ENCODE measurements around the gene STX11.
A peak's percentile ranks its signal among the peaks of the same experiment; 100 is the strongest.

STX11 gene

DNA sequence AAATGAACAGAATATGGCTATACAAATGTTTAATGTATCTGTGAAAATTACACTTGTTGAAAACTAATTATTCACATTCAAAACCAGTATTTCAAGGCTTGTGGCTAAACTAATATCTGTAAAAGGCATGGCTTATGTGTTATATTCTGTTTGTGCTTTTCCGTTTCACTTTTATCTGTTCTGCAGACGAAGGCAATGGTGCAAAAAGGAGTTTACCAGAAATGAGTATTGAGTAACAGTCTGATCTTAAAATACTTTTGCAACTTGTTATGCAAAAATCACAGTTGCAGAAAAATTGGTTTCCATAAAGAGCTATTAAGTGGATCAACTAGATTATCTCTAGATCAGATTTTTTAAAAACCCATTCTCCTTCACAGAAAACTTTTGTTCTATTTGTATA, 9.4 kb upstream of the STX11 start:
- FAIRE-seq: peak; percentile 87
- DNase-seq (ENCODE audit: extremely low spot score, insufficient read length, low read depth): no peak

DNA sequence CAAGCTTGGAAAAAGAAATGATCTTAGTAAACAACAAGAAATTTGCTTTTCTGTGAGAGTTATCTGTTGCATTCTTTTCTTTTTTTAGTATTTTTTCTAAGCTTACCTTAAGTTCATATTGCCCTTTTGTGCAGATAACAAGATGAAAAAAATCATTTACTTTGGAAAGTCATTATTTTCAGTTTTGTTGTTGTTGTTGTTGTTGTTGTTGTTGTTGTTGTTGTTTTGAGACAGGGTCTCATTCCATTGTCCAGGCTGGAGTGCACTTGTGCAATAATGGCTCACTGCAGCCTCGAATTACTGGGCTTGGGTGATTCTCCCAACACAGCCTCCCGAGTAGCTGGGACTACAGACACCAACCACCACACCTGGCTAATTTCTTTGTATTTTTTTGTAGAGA, 8.8 kb upstream of the STX11 start:
- FAIRE-seq: no peak

DNA sequence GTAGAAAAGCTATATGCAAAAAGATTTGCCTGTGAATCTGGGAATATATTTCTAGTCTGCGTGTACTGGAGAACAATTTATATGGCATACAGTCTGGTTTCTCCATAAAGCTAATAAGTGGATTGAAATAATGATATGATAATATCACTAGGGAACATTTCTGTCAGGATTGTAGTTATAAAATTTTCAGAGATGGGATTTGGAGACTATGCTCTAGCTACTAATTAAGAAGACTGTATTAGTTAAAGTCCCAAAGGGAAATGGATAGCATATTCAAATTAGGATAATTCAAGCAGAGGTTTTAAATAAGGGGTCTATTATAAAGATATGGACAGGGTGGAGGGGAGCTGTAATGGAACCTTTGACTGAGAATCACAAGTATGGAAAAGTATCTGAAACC, 7.2 kb upstream of the STX11 start:
- FAIRE-seq (no peak), DNase-seq (ENCODE audit: extremely low spot score, insufficient read length, low read depth) (no peak)

More for the DNA sequence above, 8.8 kb upstream of the STX11 start:
- DNase-seq (ENCODE audit: extremely low spot score, insufficient read length, low read depth): no peak

DNA sequence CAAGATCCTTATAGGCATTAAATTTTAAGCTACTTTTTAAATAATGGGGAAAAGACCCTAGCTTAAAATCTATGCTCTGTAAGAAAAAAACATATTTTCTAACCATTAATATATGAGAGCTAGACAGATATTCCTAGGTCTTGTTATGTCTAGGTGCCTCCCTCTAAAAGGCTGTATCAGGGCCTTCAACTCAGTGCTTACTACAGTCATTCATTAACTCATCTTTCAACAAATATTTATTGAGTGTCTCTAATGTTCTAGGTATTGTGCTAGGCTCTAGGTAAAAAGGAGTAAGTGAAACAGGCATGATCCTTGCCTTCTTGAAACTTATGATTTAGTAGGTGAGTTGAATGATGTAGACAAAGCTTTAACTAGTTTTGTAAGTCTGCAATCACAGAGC, 6.4 kb upstream of the STX11 start:
- FAIRE-seq (no peak), DNase-seq (ENCODE audit: extremely low spot score, insufficient read length, low read depth) (no peak)

DNA sequence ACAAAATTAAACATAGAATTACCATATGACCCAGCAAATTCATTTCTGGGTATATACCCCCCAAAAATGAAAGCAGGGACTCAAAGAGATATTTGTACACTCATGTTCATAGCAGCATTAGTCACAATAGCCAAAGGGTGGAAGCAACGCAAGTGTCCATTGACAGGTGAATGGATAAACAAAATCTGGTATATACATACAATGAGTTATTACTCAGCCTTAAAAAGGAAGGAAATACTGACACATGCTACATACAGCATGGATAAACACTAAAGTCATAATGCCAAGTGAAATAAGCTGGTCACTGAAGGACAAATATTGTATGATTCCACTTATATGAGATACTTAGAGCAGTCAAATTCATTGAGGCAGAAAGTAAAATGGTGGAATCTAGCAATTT, 5.3 kb upstream of the STX11 start:
- FAIRE-seq (no peak), DNase-seq (ENCODE audit: extremely low spot score, insufficient read length, low read depth) (no peak)

DNA sequence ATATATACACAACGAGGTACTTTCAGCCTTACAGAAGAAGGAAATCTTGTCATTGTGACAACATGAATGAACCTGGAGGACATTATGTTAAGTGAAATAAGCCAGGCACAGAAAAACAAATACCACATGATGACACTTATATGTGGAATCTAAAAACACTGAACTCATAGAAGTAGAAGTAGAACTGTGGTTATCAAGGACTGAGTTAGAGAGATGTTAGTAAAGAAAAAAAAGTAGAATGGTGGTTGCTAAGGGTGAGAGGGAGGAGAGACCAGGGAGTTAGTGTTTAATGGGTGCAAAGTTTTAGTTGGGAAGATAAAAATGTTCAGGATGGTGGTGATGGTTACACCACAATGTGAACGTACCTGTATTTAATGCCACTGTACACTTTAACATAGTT, 4.8 kb upstream of the STX11 start:
- DNase-seq (ENCODE audit: extremely low spot score, insufficient read length, low read depth): no peak
- FAIRE-seq: no peak

DNA sequence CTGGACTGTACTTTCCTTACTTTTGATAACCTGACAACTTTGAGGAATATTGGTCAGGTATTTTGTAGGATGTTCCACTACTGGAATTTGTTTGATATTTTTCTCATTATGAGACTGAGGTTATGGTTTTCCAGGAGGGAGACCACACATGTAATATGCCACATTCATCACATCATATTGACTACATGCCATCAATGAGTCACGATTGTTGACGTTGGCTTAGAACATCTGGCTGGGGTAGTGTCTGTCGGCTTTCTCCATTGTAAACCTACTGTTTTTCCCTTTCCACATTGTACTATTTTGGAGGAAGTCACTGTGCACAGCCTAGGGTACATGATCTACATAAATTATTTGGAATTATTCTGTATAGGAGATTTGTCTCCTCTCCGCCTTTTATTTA, 1.4 kb upstream of the STX11 start:
- DNase-seq (ENCODE audit: extremely low spot score, insufficient read length, low read depth) (no peak), FAIRE-seq (no peak)

DNA sequence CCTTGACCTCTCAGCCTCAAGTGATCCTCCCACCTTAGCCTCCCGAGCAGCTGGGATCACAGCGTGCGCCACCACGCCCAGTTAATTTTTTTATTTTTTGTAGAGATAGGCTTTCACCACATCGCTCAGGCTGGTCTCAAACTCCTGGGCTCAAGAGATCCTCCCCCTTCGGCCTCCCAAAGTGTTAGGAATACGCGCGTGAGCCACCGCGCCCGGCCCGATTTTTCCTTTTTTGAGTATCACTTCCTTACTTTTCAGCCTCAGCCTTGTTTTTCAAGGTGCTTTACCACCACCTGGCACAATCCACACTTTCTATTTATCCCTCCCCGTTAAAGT, 791 bp upstream of the STX11 start:
- no peak for FAIRE-seq

DNA sequence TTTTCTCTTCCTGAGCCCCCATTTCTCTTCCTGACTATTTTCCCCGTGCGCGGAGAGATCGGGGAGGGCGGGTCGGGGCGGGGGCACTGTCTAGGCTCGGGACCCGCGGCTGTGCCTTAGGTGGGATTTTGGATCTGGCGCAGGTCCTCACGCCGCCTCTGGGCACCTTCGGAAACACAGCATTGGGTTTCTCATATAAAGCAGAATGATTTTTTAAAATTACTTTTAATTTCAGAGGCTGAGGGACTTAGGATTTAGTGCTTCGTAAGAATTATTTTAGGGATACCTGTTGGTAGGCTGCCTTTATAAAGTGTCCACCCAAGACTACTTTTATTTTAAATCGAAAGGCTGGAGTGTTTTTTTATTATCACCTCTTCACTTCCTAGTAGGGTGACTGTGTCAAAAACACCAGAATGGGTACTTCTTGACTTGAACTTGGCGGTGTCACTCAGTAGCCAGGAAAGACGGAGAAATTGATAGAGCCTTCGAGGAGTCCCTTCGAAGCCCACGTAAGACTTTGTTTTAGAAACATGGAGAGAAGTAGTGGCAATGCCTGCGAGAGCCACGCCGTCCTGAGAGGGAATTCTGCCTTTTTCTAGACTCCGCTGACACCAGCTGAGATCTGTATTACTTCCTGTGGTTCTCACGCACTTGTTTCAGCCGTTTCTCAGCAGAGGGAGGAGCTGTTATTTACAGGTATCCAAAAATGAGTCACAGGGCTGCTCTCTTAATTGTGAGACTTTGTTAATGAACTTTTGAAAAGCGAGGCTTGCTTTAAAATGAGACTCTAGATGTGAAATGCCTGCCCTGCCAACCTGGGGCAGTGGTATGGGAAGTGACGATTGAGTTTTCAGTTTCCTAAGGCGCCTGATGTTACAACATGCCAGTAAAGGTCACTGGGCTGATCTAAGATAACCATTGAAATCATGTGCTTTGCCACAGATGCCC, 667 bp downstream of the STX11 start:
- FAIRE-seq (peak; percentile 98), DNase-seq (ENCODE audit: extremely low spot score, insufficient read length, low read depth) (peak; percentile 46)

More for the DNA sequence above, 791 bp upstream of the STX11 start:
- no peak for DNase-seq (ENCODE audit: extremely low spot score, insufficient read length, low read depth)

DNA sequence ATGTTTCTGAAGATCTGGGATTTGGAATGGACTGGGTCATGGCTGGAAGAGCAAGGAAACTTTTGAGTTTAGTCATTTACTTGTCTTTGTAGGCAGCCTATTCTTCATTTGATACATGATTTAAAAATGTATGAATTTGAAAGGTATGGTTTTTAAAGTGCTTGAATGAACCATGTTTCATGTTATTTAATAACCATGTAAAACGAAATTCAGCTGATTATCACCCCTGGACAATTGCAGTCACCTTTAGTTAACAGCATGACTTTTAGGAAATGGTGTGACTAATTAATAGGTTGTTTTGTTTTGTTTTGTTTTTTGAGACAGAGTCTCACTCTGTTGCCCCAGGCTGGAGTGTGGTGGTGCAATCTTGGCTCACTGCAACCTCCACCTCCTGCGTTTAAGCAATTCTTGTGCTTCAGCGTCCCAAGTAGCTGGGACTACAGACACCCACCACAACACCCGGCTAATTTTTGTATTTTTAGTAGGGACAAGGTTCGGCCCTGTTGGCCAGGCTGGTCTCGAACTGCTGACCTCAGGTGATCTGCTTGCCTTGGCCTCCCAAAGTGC, 2.1 kb downstream of the STX11 start:
- FAIRE-seq: peak; percentile 15
- DNase-seq (ENCODE audit: extremely low spot score, insufficient read length, low read depth): no peak

DNA sequence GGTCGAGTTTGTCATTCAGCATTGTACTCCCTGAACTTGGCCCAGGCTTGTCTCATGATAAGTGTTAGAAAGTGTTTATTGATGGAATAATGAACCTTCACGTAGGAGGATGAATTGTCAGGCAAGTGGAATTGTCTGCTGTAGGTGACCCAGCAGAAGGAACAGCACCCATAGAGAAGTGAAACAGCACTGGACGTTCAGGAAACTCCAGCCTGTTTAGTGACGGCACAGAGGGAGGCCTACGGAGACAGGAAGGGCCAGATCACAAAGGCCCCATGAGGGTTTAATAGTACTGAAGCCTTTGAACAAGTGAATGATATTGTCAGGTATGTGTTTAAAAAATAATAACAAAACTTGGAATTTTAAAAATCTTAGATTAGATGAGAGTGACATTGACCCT, 2.9 kb downstream of the STX11 start:
- FAIRE-seq: peak; percentile 70

DNA sequence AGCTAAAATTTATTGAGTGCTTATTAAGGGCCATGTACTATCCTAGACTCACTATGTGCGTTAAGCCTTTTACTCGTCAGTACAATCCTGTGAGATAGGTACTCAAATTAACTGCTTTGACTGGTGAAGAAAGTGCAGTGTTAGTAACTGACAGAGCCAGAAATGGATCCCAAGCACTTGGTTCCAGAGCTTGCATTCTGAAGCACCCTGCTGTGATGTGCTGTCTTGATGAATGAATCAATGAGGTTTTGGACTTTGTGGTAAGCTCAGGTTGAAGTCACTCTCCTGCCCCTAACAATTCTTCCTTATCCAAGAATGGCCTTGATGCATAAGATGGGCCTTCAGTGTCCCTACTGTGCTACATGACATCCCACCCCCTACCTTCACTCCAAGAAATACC, 3.7 kb downstream of the STX11 start:
- no peak for DNase-seq (ENCODE audit: extremely low spot score, insufficient read length, low read depth)
- no peak for FAIRE-seq

More for the DNA sequence above, 2.9 kb downstream of the STX11 start:
- DNase-seq (ENCODE audit: extremely low spot score, insufficient read length, low read depth): no peak

DNA sequence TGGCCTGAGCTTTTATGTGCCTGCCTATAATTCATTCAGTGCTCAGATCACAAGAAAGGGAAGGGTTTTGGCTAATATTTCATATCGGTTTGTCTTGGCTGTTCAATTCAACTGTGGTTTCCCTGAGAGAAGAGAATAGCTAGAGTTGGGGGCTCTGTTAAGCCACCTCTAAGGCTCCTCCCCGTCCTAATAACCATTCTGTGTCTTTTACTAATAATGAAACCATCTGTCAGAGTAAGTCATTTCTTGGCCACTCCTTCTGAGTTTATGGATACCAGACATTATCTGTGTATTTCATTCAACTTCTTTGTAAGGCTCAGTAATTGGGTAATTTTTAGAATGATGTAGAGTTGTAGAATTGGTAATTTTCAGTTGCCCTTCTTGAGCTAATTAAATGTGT, 5.2 kb downstream of the STX11 start:
- DNase-seq (ENCODE audit: extremely low spot score, insufficient read length, low read depth) (peak; percentile 59), FAIRE-seq (peak; percentile 93)

DNA sequence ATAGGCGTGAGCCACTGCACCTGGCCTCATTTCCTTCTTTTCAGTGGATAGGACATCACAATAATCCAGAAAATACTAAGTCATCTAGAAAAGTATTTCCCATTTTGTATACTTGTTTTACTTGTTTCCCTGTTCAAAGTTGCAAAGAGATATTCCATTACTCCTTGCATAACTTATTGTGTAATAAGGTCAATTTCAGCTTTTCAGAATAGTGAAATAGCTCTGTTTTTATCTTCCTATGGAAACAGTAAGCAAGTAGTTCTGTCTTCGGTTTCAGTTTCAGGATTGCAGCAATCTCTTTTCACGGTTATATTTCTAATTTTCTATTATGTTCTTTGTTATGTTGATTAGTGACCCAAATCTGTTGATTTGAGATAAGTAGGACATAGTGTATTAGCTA, 6.0 kb downstream of the STX11 start:
- peak; percentile 67 for FAIRE-seq
- no peak for DNase-seq (ENCODE audit: extremely low spot score, insufficient read length, low read depth)

DNA sequence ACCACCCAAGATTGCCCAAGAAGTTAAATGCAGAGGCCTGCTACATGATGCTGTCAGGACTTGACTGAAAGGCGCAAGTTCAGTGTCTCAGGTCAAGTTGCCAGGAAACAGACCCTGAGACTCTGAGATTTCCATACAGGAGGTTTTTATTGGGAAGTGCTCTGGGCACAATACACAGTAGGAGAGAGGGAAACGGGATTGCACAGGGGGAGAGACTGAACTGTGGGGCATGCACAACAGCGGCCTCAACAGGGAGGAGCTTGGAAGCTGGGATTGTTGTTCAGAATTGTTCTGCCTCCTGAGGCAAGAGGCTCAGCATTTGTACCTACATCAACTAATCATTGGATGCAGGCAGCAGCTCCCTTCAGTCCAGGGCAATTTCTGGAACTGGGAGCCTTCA, 6.7 kb downstream of the STX11 start:
- FAIRE-seq (no peak), DNase-seq (ENCODE audit: extremely low spot score, insufficient read length, low read depth) (no peak)

DNA sequence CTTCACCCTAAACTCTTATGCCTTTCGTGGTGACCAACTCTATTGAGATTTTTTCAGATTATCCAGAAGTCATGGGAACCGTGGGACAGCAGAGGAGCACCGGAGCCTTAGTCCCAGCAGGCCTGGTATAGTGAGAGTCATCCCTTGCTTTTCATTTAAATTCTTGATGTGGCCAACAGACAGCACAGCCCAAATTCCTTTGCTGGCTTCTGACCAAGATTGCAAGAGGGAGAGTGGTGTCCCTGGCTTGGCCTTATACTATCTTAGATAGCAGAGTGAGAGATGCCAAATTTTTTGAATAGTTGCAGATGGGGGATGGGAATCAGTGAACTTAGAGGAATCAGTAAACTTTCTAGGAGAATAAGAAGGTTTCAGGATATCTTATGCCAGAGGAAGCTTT, 7.8 kb downstream of the STX11 start:
- DNase-seq (ENCODE audit: extremely low spot score, insufficient read length, low read depth) (no peak), FAIRE-seq (no peak)

DNA sequence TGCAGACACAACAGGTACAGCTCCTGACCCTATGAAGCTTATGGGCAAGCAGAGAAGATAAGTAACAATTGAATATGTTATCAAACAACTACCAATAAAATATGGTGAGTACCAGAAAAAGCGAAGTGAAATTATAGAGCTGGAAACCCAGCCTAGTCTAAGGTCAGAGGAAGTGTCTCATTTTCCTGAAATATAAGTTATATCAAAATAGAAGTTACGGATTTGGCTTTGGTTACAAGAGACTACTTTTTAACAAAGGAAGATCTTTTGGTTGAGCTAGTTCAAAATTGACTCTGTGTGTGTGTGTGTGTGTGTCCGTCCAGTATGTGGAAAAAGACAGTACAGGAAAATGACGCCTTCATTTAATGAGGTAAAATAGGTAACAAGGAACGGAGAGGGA, 8.9 kb downstream of the STX11 start:
- FAIRE-seq (no peak), DNase-seq (ENCODE audit: extremely low spot score, insufficient read length, low read depth) (no peak)

DNA sequence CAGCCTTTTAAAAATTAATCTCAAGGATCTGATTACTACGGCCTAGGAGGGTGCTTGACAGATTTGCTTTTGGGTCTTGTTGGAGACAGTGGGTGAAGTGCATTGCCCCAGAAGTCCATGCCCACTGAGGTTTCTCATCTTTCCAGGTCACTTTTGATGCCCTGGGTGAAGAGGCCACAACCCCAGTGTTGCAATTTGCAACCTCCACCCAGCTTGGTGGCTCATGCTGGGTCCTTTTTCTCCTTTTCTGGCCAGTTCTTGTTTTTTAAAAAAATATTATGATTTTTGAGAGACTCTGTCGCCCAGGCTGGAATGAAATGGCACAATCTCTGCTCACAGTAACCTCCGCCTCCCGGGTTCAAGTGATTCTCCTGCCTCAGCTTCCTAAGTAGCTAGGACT, 9.4 kb downstream of the STX11 start:
- FAIRE-seq (no peak), DNase-seq (ENCODE audit: extremely low spot score, insufficient read length, low read depth) (no peak)

DNA sequence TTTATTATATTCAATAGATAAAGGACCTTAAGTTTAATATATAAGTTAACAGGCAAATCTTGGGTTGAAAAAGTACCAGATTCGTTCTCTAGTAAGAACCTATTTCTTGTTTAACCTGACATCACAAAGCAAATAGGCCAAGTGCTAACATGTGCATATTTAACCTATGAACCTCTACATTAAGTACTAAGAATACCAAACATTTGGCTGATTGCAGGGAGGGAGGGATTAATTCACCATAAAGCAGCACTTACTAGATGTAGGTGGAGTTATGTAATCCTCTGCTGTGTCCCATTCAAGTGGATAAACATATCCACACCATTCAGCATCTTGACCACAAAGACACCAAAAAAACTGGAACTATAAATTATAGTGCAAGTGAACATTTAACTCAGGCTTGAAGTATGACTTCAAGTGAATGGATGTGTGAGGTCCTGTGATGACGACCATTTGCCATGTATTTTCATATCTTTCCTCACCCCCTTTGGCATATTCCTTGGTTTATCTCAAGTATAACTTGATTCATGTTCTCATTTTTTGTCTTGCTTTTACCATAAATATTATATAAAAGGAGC, 10.2 kb downstream of the STX11 start:
- FAIRE-seq (no peak), DNase-seq (ENCODE audit: extremely low spot score, insufficient read length, low read depth) (no peak)

DNA sequence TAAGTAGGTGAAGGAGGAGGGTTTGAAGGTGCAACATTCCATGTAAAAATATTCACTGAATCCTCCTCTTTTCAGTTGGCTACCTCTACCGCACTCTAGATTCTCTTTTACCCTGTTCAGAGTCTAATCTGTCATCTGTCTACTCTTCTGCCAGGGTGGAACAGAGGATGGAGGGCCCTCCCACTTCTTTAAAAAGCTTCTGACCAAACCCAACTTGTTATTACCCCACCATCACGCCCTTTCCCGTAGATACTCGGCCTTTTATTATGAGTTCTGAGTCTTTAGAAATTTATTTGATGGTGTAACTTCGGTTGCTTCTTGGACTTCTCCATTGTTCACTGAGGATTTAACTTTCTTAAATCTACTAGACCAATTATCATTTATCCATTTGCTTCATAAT, 11.7 kb downstream of the STX11 start:
- FAIRE-seq (peak; percentile 41), DNase-seq (ENCODE audit: extremely low spot score, insufficient read length, low read depth) (no peak)

DNA sequence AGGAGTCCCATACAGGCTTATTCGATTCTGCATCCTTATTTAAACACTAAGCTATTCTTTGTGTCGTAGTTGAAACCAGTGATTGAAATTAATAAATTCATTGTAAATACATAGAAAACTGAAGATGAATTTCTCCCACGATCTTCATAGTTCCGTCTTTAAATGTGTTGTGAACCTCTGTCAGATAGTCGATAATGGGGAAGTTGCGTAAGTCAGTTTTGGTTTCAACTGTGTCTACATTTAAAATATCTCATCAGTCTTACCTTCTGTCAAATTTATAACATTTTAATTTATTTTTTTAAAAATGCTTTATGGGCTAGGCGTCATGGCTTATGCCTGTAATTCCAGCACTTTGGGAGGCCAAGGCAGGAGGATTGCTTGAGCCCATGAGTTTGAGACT, 12.7 kb downstream of the STX11 start:
- DNase-seq (ENCODE audit: extremely low spot score, insufficient read length, low read depth): no peak

More for the DNA sequence above, 12.7 kb downstream of the STX11 start:
- peak; percentile 90 for FAIRE-seq
